ENCODE data around the gene HOXC9. TPM values are rescaled to one million over a fixed set of nuclear protein-coding genes. Genes with fewer than 3 reads are reported as not detected.

The HOXC9 gene
- total and polyA plus RNA-seq, 9 of the 15 experiments (the other 6 are each of a cell fraction or from before 2014, with no cell fraction given), result 1.1 to 10.5 (median 9.3) TPM

DNA sequence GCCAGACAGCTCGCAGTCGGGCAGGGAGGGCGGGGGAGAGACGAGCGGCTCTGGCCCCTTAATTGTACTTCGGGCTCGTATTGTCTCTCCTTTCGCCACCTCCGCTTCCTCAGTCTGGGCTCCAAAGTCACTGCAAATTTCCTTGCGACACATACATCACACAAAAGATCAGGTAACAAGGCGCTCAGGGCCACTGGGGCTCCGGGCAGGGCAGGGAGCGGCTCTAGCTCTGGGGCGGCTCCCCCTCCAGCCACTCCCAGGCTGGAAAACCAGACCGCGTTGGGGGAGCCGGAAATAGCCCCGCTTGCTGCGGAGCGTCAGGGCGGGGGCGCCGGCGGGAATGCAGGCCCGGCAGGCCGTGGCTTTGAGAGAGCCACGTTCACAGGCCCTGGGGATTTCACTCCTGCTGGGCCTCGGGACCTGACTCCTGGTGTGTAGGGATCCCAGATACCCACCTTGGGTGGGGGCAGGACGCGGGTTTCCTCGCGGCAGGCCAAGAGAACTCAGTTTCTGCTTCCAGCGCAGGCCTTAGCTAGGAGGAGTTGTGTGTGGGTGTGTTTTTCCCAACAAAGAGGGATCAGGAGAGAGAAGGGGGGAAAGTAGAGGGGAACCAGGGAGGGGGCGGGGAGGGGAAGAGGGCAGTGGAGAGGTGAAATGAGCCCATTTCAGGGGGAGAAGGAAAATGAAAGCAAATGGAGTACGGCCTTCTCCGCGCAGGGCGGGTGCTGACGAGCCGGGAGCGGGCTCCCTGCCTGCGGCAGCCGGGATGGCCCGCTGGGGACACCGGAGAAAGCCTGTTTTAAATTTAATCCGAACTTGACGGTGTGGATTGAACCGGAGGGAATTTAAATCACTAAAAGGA lies 4.4 kb upstream of the HOXC9 start (continued):
- TF ChIP-seq PHB2 (IDR thresholded peaks at IDR 0.05; ENCODE audit: low read depth) (no peak), PTTG1 (tag; IDR thresholded peaks at IDR 0.05; ENCODE audit: low read depth) (no peak), NR2F6 (CRISPR knock-in tag; IDR thresholded peaks at IDR 0.05) (no peak), JUN (IDR thresholded peaks at IDR 0.05; ENCODE audit: borderline replicate concordance, low read depth, low read length) (no peak), JUN (CRISPR knock-in tag; IDR thresholded peaks at IDR 0.05; ENCODE audit: borderline replicate concordance) (no peak), USF2 (CRISPR knock-in tag; IDR thresholded peaks at IDR 0.05) (no peak), HDAC6 (IDR thresholded peaks at IDR 0.05; ENCODE audit: low read depth, low read length) (no peak), PRPF4 (IDR thresholded peaks at IDR 0.05; ENCODE audit: insufficient read depth, low read depth, low read length, poor library complexity, severe bottlenecking) (no peak), NFRKB (IDR thresholded peaks at IDR 0.05; ENCODE audit: low read depth) (peak; percentile 92; the same call in 1 of the 2 replicates), ATF1 (CRISPR knock-in tag; IDR thresholded peaks at IDR 0.05) (no peak), ATF1 (tag; IDR thresholded peaks at IDR 0.05) (peak; percentile 50), BRCA1 (IDR thresholded peaks at IDR 0.05) (no peak), BRCA1 (CRISPR knock-in tag; IDR thresholded peaks at IDR 0.05) (no peak), ZBTB33 (CRISPR knock-in tag; IDR thresholded peaks at IDR 0.05) (0 out of 2 replicates have a peak, but pooled peaks have one; percentile 24), RFX5 (IDR thresholded peaks at IDR 0.05; ENCODE audit: low read depth, low read length) (no peak), MCM5 (IDR thresholded peaks at IDR 0.05; ENCODE audit: low read depth) (no peak), RAD21 (CRISPR knock-in tag; conservative IDR thresholded peaks at IDR 0.05 in 1 of 2, IDR thresholded peaks at IDR 0.05 in 1 of 2) (no peak), IRF1 (CRISPR knock-in tag; IDR thresholded peaks at IDR 0.05; ENCODE audit: borderline replicate concordance) (0 out of 2 replicates have a peak, but pooled peaks have one; percentile 68), ARHGAP35 (IDR thresholded peaks at IDR 0.05; ENCODE audit: partially characterized antibody) (no peak), POLR3G (IDR thresholded peaks at IDR 0.05; ENCODE audit: extremely low read depth, insufficient read length, insufficient replicate concordance) (no peak), HNRNPUL1 (IDR thresholded peaks at IDR 0.05; ENCODE audit: low read length) (no peak)
- TF ChIP-seq, protein P1, sequence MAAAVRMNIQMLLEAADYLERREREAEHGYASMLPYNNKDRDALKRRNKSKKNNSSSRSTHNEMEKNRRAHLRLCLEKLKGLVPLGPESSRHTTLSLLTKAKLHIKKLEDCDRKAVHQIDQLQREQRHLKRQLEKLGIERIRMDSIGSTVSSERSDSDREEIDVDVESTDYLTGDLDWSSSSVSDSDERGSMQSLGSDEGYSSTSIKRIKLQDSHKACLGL (CRISPR knock-in tag; IDR thresholded peaks at IDR 0.05; ENCODE audit: borderline replicate concordance, poor library complexity, severe bottlenecking), result no peak
- TF ChIP-seq, protein P2, sequence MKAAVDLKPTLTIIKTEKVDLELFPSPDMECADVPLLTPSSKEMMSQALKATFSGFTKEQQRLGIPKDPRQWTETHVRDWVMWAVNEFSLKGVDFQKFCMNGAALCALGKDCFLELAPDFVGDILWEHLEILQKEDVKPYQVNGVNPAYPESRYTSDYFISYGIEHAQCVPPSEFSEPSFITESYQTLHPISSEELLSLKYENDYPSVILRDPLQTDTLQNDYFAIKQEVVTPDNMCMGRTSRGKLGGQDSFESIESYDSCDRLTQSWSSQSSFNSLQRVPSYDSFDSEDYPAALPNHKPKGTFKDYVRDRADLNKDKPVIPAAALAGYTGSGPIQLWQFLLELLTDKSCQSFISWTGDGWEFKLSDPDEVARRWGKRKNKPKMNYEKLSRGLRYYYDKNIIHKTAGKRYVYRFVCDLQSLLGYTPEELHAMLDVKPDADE (conservative IDR thresholded peaks at IDR 0.05; ENCODE audit: control insufficient read depth, low read depth, low read length), result no peak; the same call in 1 of the 2 replicates
